Measurements from ENCODE around the gene MYLK4.

DNA sequence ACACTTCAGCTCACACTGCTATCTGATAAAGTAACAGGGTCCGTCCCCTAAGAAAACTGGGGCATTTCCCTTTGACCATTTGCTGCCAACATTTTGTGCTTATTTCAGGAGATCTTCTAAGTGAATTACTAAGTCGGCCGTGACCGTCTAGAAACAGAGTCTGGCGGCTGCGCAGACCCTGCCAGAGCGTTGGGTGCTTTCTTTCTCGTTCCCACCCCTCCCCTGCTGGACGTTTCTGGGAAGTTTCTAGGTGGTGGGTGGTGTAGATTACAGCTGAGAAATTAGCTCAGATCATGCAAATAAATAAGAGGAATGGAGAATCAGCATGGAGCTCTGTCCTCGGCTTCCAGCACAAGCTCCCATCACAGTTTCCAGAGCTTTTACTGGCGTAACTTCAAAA is 128.1 kb downstream of the MYLK4 start:
- TF ChIP-seq, protein P1, sequence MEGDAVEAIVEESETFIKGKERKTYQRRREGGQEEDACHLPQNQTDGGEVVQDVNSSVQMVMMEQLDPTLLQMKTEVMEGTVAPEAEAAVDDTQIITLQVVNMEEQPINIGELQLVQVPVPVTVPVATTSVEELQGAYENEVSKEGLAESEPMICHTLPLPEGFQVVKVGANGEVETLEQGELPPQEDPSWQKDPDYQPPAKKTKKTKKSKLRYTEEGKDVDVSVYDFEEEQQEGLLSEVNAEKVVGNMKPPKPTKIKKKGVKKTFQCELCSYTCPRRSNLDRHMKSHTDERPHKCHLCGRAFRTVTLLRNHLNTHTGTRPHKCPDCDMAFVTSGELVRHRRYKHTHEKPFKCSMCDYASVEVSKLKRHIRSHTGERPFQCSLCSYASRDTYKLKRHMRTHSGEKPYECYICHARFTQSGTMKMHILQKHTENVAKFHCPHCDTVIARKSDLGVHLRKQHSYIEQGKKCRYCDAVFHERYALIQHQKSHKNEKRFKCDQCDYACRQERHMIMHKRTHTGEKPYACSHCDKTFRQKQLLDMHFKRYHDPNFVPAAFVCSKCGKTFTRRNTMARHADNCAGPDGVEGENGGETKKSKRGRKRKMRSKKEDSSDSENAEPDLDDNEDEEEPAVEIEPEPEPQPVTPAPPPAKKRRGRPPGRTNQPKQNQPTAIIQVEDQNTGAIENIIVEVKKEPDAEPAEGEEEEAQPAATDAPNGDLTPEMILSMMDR (IDR thresholded peaks at IDR 0.05) = no peak
- TF ChIP-seq POLR2A (IDR thresholded peaks at IDR 0.05) (no peak), EP300 (IDR thresholded peaks at IDR 0.05) (no peak)
